K562 (cell line): ENCODE measurements around the gene NISCH.

Experiments used
- FOXA1 ChIP-seq: fragments of 450-650 bp; IDR thresholded peaks from 2 replicates; pipeline ENCODE4 v1.6.1; 2016; ENCODE audit warnings: mild to moderate bottlenecking, borderline replicate concordance
- PHF21A ChIP-seq: fragments of 450-650 bp; IDR thresholded peaks from 2 replicates; pipeline ENCODE4 v1.6.1; 2017; ENCODE audit warnings: low read depth, borderline replicate concordance

DNA sequence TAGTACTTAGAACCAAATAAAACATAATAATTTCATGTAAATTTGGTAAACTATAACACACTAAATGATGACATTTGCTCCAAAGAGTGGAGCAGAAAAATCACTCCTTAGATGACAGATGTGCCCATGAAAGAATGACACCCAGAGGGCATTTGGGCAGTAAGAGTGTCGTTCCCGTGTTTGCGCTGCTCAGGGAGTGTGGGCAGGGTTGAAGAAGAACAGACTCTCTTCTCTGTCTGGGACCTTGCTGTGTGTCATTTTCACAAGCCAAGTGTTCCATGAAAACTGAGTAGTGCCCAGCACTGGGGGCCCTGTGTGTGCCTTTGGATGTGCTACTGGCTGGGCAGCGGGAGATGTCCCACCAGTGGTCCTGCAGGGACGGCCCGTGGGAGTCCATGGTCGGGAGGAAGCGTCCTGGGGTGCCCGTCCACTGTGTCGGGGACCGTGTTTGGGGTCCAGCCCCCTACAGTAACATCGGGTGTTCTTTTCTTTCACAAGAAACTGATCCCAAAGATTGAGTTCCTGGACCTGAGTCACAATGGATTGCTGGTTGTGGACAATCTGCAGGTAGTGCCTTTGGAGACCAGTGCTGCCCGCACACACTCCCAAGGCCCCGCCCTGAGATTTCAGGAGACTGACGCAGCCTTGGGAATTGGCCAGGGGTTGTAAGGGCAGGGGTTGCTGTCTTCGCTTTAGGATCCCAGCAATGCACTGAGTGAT is 21.8 kb downstream of the NISCH start:
- TF ChIP-seq PHF21A: no peak
- no peak for TF ChIP-seq FOXA1
